ENCODE data around the gene GRPEL2. TPM values are rescaled to one million over a fixed set of nuclear protein-coding genes. Genes with fewer than 3 reads are reported as not detected.

Gene GRPEL2
- total RNA-seq, 1 experiment from 2014 or later: 47.3 TPM

- Mint-ChIP-seq H3K4me1 (peaks cover 10 to 14% of the 10 kb centered on the region in 2 experiments), H3K9me3 (no peaks in the 10 kb centered on the region), H3K27ac (no peak overlapping the region), H3K36me3 (ENCODE audit: insufficient read depth in 1 of 3, low read depth in 3 of 3) (peaks cover 0 to 25% (median 3%) of the 10 kb centered on the region in 3 experiments; a peak in 5 of 7 replicates), H3K27me3 (ENCODE audit: low read depth) (no peaks in the 10 kb centered on the region), H3K4me3 (no peak overlapping the region)
- DNase-seq: no peak
- H3K79me2 ChIP-seq (ENCODE audit: insufficient read depth, low read length): no peaks in the 10 kb centered on the region
- no peak overlapping the region for H3K4ac ChIP-seq (ENCODE audit: low read depth, low read length)
- H3K27me3 ChIP-seq (ENCODE audit: insufficient read depth, low read length): no peaks in the 10 kb centered on the region
- no peak overlapping the region for H2AK5ac ChIP-seq (ENCODE audit: insufficient read length, low read length)
- no peak overlapping the region for H3K56ac ChIP-seq (ENCODE audit: insufficient read length, low read depth, low read length)
- no peak overlapping the region for H3K14ac ChIP-seq (ENCODE audit: insufficient read depth, low read length)
- H4K5ac ChIP-seq (ENCODE audit: insufficient read length, low read depth, low read length): no peak overlapping the region
- no peaks in the 10 kb centered on the region for H3K79me1 ChIP-seq (ENCODE audit: insufficient read depth, low read depth, low read length, poor library complexity, severe bottlenecking)
- H3K27ac ChIP-seq (ENCODE audit: insufficient read length, low read depth, low read length): no peak overlapping the region
- H2BK12ac ChIP-seq (ENCODE audit: insufficient read length, low read depth, low read length): no peak overlapping the region
- H2BK20ac ChIP-seq (ENCODE audit: low read depth, low read length, poor library complexity, severe bottlenecking): no peak overlapping the region
- H3K18ac ChIP-seq (ENCODE audit: insufficient read length, low read depth, low read length): no peak overlapping the region
- H4K8ac ChIP-seq (replicated peaks; ENCODE audit: insufficient read length, low read depth, low read length): no peak overlapping the region
- no peak overlapping the region for H3T11ph ChIP-seq (ENCODE audit: low read length)
- H4K20me1 ChIP-seq (ENCODE audit: control insufficient read depth, insufficient read depth, insufficient read length): no peaks in the 10 kb centered on the region
- no peaks in the 10 kb centered on the region for H3K23me2 ChIP-seq (ENCODE audit: insufficient read length, low read depth, low read length, poor library complexity, severe bottlenecking)
- WGBS (ENCODE audit: extremely low coverage, insufficient read length, low lambda C conversion rate): no CpG with 5 or more reads among the region's 1 CpG
- no peaks in the 10 kb centered on the region for H3K4me1 ChIP-seq (ENCODE audit: insufficient read depth, low read length)
- no peak overlapping the region for H2BK120ac ChIP-seq (ENCODE audit: low read depth, low read length, poor library complexity, severe bottlenecking)
- H2BK5ac ChIP-seq (ENCODE audit: insufficient read length, low read length): no peak overlapping the region
- no peak overlapping the region for H3K9ac ChIP-seq (ENCODE audit: extremely low read depth, insufficient read length, low read length)
- no peak overlapping the region for H3K23ac ChIP-seq (ENCODE audit: insufficient read length, low read depth, low read length)
- H2AFZ ChIP-seq (ENCODE audit: low read length): no peak overlapping the region
- no peak overlapping the region for H2BK15ac ChIP-seq (ENCODE audit: low read depth, low read length)
- TF ChIP-seq CTCF (conservative IDR thresholded peaks at IDR 0.05): no peak
- no peak overlapping the region for H4K91ac ChIP-seq (ENCODE audit: insufficient read length, low read depth, low read length)
- H3K4me2 ChIP-seq (ENCODE audit: insufficient read depth, insufficient read length, low read length): no peak overlapping the region
- H3K9me3 ChIP-seq (ENCODE audit: control insufficient read depth, low read depth, low read length): no peaks in the 10 kb centered on the region
Observed at GRCh38 chr5:149366169-149366729, 20.9 kb downstream of the GRPEL2 start.

All from H9 (cell line).